HG03064 (cell line): Measurements from ENCODE around the gene AP5M1.
"Not testable (repeated sequence)": the region's sequence is repeated elsewhere in the genome, so short reads cannot be mapped to it uniquely, and the experiment has no call there.

ENCODE experiments used
- ATAC-seq: cut with Tn5 transposase; IDR thresholded peaks from one replicate; pipeline ENCODE4 v1.9.1; 2021; ENCODE audit warnings: low read depth; ENCODE audit not compliant: unreplicated experiment

Gene AP5M1

GRCh38 chr14:57287745-57288144 is 19.0 kb downstream of the AP5M1 start:
- ATAC-seq: no peak

GRCh38 chr14:57290751-57291150 is 22.0 kb downstream of the AP5M1 start:
- no peak for ATAC-seq

- ATAC-seq: no peak
Measured at GRCh38 chr14:57291692-57292647, 23.2 kb downstream of the AP5M1 start.

GRCh38 chr14:57293866-57294837 is 25.4 kb downstream of the AP5M1 start:
- no peak for ATAC-seq

- ATAC-seq: no peak
Measured at GRCh38 chr14:57295239-57295638, 26.5 kb downstream of the AP5M1 start.

- ATAC-seq: no peak
Measured at GRCh38 chr14:57297852-57298251, 29.1 kb downstream of the AP5M1 start.

GRCh38 chr14:57299511-57299910 is 30.7 kb downstream of the AP5M1 start:
- ATAC-seq: no peak

- ATAC-seq: no peak
Measured at GRCh38 chr14:57302883-57303282, 34.1 kb downstream of the AP5M1 start.

- ATAC-seq: no peak
Measured at GRCh38 chr14:57314396-57315089, 45.8 kb downstream of the AP5M1 start.

- ATAC-seq: no peak
Measured at GRCh38 chr14:57317248-57317833, 48.6 kb downstream of the AP5M1 start.

GRCh38 chr14:57319636-57320192 is 50.9 kb downstream of the AP5M1 start:
- no peak for ATAC-seq

- no peak for ATAC-seq
Measured at GRCh38 chr14:57323721-57324120, 55.0 kb downstream of the AP5M1 start.

- no peak for ATAC-seq
Measured at GRCh38 chr14:57326253-57326652, 57.5 kb downstream of the AP5M1 start.

- ATAC-seq: no peak
Measured at GRCh38 chr14:57329833-57330232, 61.1 kb downstream of the AP5M1 start.

GRCh38 chr14:57332475-57332874 is 63.7 kb downstream of the AP5M1 start:
- not testable (repeated sequence) for ATAC-seq

- not testable (repeated sequence) for ATAC-seq
Measured at GRCh38 chr14:57333726-57334125, 65.0 kb downstream of the AP5M1 start.

GRCh38 chr14:57343545-57344297 is 75.0 kb downstream of the AP5M1 start:
- not testable (repeated sequence) for ATAC-seq

GRCh38 chr14:57345106-57345505 is 76.3 kb downstream of the AP5M1 start:
- no peak for ATAC-seq

- ATAC-seq: no peak
Measured at GRCh38 chr14:57346741-57347140, 78.0 kb downstream of the AP5M1 start.
